Stimulated activated naive CD8-positive, alpha-beta T cell treated with anti-CD3 and anti-CD28 coated beads, Interleukin-15, Interleukin-2, amounts not matched to agents 100 ng/mL and 50 ng/mL, for 24 hours (primary cell): ENCODE data around the gene FPGT.
A peak's percentile ranks its signal among the peaks of the same experiment; 100 is the strongest.
"Not testable (repeated sequence)": the region's sequence is repeated elsewhere in the genome, so short reads cannot be mapped to it uniquely, and the experiment has no call there.

Source experiments
- H3K27ac Mint-ChIP-seq: one replicate; pipeline ENCODE4 v1.8.0; 2021; ENCODE audit warnings: mild to moderate bottlenecking, mixed read lengths
- H3K27me3 Mint-ChIP-seq: one replicate; pipeline ENCODE4 v1.8.0; 2021; ENCODE audit warnings: mixed read lengths
- H3K36me3 Mint-ChIP-seq: one replicate; pipeline ENCODE4 v1.8.0; 2021; ENCODE audit warnings: low read depth, mixed read lengths
- H3K4me1 Mint-ChIP-seq: one replicate; pipeline ENCODE4 v1.8.0; 2021; ENCODE audit warnings: low read depth, mixed read lengths
- H3K4me3 Mint-ChIP-seq: one replicate; pipeline ENCODE4 v1.8.0; 2021; ENCODE audit warnings: mild to moderate bottlenecking, mixed read lengths
- H3K9me3 Mint-ChIP-seq: one replicate; pipeline ENCODE4 v1.8.0; 2021; ENCODE audit warnings: mixed read lengths

Gene FPGT

GRCh38 chr1:74197657-74198552 lies at the start of gene FPGT, which contains the start of gene LRRIQ3:
TSS of gene FPGT (plus strand) at chr1:74198242. CDS start at chr1:74198279, 37 bp downstream.
TSS of gene LRRIQ3 (minus strand) at chr1:74198176. CDS start at chr1:74183684, 14,492 bp downstream.
- Mint-ChIP-seq H3K4me1 (peaks cover 28% of the 10 kb centered on the region), H3K27ac (peak within 1 kb of the TSS; percentile 91), H3K36me3 (peaks cover 17% of the 10 kb centered on the region), H3K9me3 (no peaks in the 10 kb centered on the region), H3K27me3 (no peaks in the 10 kb centered on the region), H3K4me3 (peak within 1 kb of the TSS; percentile 86)

DNA sequence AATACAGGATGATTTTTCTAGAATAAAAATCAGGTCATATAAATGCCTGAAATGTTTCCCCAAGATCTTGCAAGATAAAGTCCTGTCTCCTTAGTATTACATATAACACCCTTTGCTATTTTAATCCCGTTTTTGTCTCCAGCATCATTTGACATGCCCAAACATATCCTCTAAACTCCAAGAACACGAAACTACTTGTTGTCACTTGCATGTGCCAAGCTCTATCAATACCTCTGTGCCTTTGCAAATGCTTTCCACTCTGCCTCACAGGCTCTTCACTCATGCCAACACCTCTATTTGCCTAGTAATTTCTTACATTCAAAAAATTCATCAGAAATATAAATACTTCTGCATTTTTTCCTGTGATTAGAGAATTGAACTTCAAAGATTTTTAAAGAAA lies 38.0 kb upstream of the FPGT start:
- H3K27ac Mint-ChIP-seq: no peak overlapping the region
- H3K9me3 Mint-ChIP-seq: no peaks in the 10 kb centered on the region
- no peaks in the 10 kb centered on the region for H3K27me3 Mint-ChIP-seq
- no peaks in the 10 kb centered on the region for H3K4me1 Mint-ChIP-seq
- no peak overlapping the region for H3K4me3 Mint-ChIP-seq
- H3K36me3 Mint-ChIP-seq: no peaks in the 10 kb centered on the region

- H3K36me3 Mint-ChIP-seq: no peaks in the 10 kb centered on the region
These were observed 36.5 kb upstream of the FPGT start for GRCh38 chr1:74161497-74161896.

GRCh38 chr1:74162333-74162732 lies 35.7 kb upstream of the FPGT start:
- H3K4me3 Mint-ChIP-seq: no peak overlapping the region
- no peak overlapping the region for H3K27ac Mint-ChIP-seq
- H3K9me3 Mint-ChIP-seq: peaks cover 5% of the 10 kb centered on the region
- no peaks in the 10 kb centered on the region for H3K36me3 Mint-ChIP-seq
- no peaks in the 10 kb centered on the region for H3K4me1 Mint-ChIP-seq
- no peaks in the 10 kb centered on the region for H3K27me3 Mint-ChIP-seq

More at GRCh38 chr1:74161497-74161896, 36.5 kb upstream of the FPGT start:
- H3K4me3 Mint-ChIP-seq: no peak overlapping the region
- H3K4me1 Mint-ChIP-seq: no peaks in the 10 kb centered on the region
- H3K27me3 Mint-ChIP-seq: no peaks in the 10 kb centered on the region
- no peaks in the 10 kb centered on the region for H3K9me3 Mint-ChIP-seq
- no peak overlapping the region for H3K27ac Mint-ChIP-seq

DNA sequence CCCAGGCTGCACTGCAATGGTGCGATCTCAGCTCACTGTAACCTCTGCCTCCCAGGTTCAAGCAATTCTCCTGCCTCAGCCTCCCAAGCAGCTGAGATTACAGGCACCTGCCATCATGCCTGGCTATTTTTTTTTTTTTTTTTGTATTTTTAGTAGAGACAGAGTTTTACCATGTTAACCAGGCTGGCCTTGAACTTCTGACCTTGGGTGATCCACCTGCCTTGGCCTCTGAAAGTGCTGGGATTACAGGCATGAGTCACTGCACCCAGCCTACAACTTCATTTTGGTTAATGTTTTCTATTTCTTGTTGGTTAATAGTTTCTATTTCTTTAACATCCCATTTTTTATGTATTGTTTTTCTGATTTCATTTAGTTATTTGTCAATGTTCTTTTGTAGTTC lies 23.6 kb upstream of the FPGT start:
- not testable (repeated sequence) for H3K27me3 Mint-ChIP-seq, H3K36me3 Mint-ChIP-seq, H3K4me1 Mint-ChIP-seq, H3K4me3 Mint-ChIP-seq, H3K27ac Mint-ChIP-seq
- H3K9me3 Mint-ChIP-seq: peaks cover 33% of the 10 kb centered on the region

- Mint-ChIP-seq H3K4me3 (no peak overlapping the region), H3K9me3 (peaks cover 6% of the 10 kb centered on the region), H3K4me1 (no peaks in the 10 kb centered on the region), H3K27ac (no peak overlapping the region), H3K27me3 (no peaks in the 10 kb centered on the region), H3K36me3 (no peaks in the 10 kb centered on the region)
These were observed 17.6 kb upstream of the FPGT start for GRCh38 chr1:74180490-74180889.

DNA sequence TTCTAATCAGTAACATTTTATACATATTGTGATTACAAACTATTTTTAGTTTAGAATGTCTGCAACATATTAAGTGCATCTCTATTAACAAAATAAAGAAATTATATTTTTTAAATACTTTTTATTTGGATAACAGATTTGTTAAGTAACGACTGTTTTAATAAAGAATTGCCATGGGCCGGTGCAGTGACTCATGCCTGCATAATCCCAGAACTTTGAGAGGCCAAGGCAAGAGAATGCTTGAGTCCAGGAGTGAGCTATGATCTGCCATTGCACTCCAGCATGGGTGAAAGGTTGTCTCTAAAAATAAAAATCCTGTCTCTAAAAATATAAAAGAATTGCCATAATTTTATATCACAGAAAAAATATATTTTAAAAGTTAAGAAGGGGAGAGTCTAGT lies 4.1 kb upstream of the FPGT start:
- Mint-ChIP-seq H3K36me3 (peaks cover 11% of the 10 kb centered on the region), H3K4me1 (peaks cover 21% of the 10 kb centered on the region), H3K27me3 (no peaks in the 10 kb centered on the region), H3K9me3 (peaks cover 5% of the 10 kb centered on the region), H3K27ac (no peak overlapping the region), H3K4me3 (no peak overlapping the region)

- Mint-ChIP-seq H3K4me3 (no peak overlapping the region), H3K27me3 (no peaks in the 10 kb centered on the region), H3K36me3 (peaks cover 7% of the 10 kb centered on the region), H3K9me3 (peaks cover under 1% of the 10 kb centered on the region), H3K27ac (no peak overlapping the region), H3K4me1 (peaks cover 28% of the 10 kb centered on the region)
These were observed 2.7 kb upstream of the FPGT start for GRCh38 chr1:74195339-74195738.

DNA sequence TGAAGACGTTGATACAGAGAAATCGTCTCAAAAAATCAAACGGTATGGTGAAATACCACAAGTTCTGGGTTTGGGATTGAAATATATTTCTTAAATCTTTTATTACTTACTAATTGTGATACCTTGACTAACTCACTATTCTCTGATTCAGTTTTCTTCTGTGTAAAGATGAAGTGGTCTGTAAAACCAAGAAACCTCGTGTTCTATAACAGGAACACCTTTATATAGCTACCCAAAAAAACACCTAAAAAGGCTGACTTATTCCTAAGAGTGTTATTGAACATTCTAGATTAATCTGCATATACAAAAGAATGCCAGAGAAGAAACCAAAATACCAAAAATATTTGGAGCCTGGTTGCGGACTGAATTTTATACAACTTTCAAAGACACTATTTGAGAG lies 787 bp upstream of the FPGT start:
- peak overlapping the region; percentile 86 for H3K4me3 Mint-ChIP-seq
- H3K27ac Mint-ChIP-seq: peak overlapping the region; percentile 91
- no peaks in the 10 kb centered on the region for H3K9me3 Mint-ChIP-seq
- no peaks in the 10 kb centered on the region for H3K27me3 Mint-ChIP-seq
- peaks cover 17% of the 10 kb centered on the region for H3K36me3 Mint-ChIP-seq
- H3K4me1 Mint-ChIP-seq: peaks cover 28% of the 10 kb centered on the region

- peaks cover 28% of the 10 kb centered on the region for H3K4me1 Mint-ChIP-seq
- H3K27me3 Mint-ChIP-seq: no peaks in the 10 kb centered on the region
- no peaks in the 10 kb centered on the region for H3K9me3 Mint-ChIP-seq
- no peak overlapping the region for H3K27ac Mint-ChIP-seq
- peak overlapping the region; percentile 86 for H3K4me3 Mint-ChIP-seq
- peaks cover 23% of the 10 kb centered on the region for H3K36me3 Mint-ChIP-seq
These were observed 1.5 kb downstream of the FPGT start for GRCh38 chr1:74199504-74199903.

GRCh38 chr1:74205266-74205665 lies 7.2 kb downstream of the FPGT start:
- H3K27ac Mint-ChIP-seq: no peak overlapping the region
- H3K36me3 Mint-ChIP-seq: peaks cover 35% of the 10 kb centered on the region
- no peaks in the 10 kb centered on the region for H3K27me3 Mint-ChIP-seq
- no peak overlapping the region for H3K4me3 Mint-ChIP-seq
- peaks cover under 1% of the 10 kb centered on the region for H3K9me3 Mint-ChIP-seq
- H3K4me1 Mint-ChIP-seq: no peaks in the 10 kb centered on the region

GRCh38 chr1:74215229-74215628 lies 17.2 kb downstream of the FPGT start:
- peaks cover 4% of the 10 kb centered on the region for H3K9me3 Mint-ChIP-seq
- peaks cover 4% of the 10 kb centered on the region for H3K36me3 Mint-ChIP-seq
- no peak overlapping the region for H3K27ac Mint-ChIP-seq
- no peak overlapping the region for H3K4me3 Mint-ChIP-seq
- no peaks in the 10 kb centered on the region for H3K4me1 Mint-ChIP-seq
- no peaks in the 10 kb centered on the region for H3K27me3 Mint-ChIP-seq

DNA sequence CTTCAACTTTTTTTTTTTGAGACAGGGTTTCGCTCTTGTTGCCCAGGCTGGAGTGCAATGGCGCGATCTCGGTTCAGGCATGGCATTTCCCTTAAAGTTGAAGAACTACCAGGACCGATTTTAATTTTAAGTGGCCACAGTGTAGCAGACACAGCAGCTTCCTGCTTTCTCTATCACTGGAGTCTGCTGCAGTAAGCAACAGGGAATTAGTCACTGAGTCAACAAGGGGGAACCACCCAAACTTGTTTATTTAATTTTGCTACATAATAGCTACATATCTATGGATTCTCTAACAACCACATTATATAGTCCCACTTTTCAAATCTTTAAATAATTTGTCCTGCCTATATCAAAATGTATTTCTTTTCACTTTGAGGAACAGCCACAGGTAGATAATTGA lies 24.7 kb downstream of the FPGT start:
- H3K4me1 Mint-ChIP-seq: no peaks in the 10 kb centered on the region
- H3K27ac Mint-ChIP-seq: no peak overlapping the region
- peaks cover 16% of the 10 kb centered on the region for H3K36me3 Mint-ChIP-seq
- H3K4me3 Mint-ChIP-seq: no peak overlapping the region
- H3K27me3 Mint-ChIP-seq: no peaks in the 10 kb centered on the region
- H3K9me3 Mint-ChIP-seq: peaks cover 41% of the 10 kb centered on the region

- H3K27me3 Mint-ChIP-seq: no peaks in the 10 kb centered on the region
- peaks cover 16% of the 10 kb centered on the region for H3K36me3 Mint-ChIP-seq
- H3K4me3 Mint-ChIP-seq: no peak overlapping the region
- H3K27ac Mint-ChIP-seq: no peak overlapping the region
- H3K9me3 Mint-ChIP-seq: peaks cover 42% of the 10 kb centered on the region
- no peaks in the 10 kb centered on the region for H3K4me1 Mint-ChIP-seq
These were observed 25.4 kb downstream of the FPGT start for GRCh38 chr1:74223453-74223852.

DNA sequence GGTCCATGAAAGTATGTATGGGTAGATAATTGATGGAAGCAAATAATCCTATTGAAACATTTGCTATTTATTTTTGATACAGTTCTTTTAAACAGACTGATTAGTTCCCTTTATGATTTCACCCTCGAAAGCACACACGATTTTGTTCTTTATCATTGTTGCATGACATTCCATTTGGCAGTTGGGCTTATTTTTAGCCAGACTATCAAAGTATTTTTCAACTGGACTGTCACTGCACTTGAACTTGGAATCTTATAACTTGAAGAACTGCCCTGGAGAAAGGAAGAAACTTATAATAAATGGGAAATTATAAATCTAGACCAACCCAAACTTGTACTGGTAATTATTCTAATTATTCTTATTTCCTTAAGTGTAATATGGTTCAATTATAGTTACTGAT lies 37.1 kb downstream of the FPGT start, which contains the start of gene TNNI3K:
TSS of gene TNNI3K (plus strand) at position 235 of the 400 bp plus-strand sequence. CDS start at position 300, 65 bp downstream.
- no peak within 1 kb of the TSS for H3K27ac Mint-ChIP-seq
- no peak within 1 kb of the TSS for H3K4me3 Mint-ChIP-seq
- no peaks in the 10 kb centered on the region for H3K36me3 Mint-ChIP-seq
- H3K9me3 Mint-ChIP-seq: peaks cover 4% of the 10 kb centered on the region
- H3K4me1 Mint-ChIP-seq: no peaks in the 10 kb centered on the region
- no peaks in the 10 kb centered on the region for H3K27me3 Mint-ChIP-seq
